GM23338 (cell line): ENCODE results near the gene SLC9B1. TPM values are rescaled to one million over a fixed set of nuclear protein-coding genes. Genes with fewer than 3 reads are reported as not detected.

Experiments
- EZH2 ChIP-seq: fragments of 200-600 bp; sonication (generic); IDR thresholded peaks from one replicate; pipeline ENCODE4 v1.8.0; 2017; ENCODE audit warnings: antibody characterized with exemption, mild to moderate bottlenecking, low read depth; ENCODE audit not compliant: unreplicated experiment
- polyA plus RNA-seq: library from polyadenylated mRNA; unstranded; fragments of >200 nt; fragmentation: Nextera tagmentation; extraction: Ambion mirVana; gene quantifications from 2 replicates; pipeline ENCODE4 v1.2.1, GENCODE V29; 2016
- total RNA-seq: library from RNA; depleted of rRNA; stranded (reverse); fragments of >200 nt; shearing (Covaris generic); gene quantifications from 2 replicates; pipeline ENCODE4 v1.2.3, GENCODE V29; 2014; rRNA removed
- TF ChIP-seq, protein P1 (sequence below): IDR thresholded peaks from one replicate; pipeline ENCODE4 v1.6.1; 2018; ENCODE audit warnings: antibody characterized with exemption; ENCODE audit not compliant: unreplicated experiment

SLC9B1 gene
- total and polyA plus RNA-seq, 2 experiments from 2014 or later, result 0.66 to 0.80 TPM

DNA sequence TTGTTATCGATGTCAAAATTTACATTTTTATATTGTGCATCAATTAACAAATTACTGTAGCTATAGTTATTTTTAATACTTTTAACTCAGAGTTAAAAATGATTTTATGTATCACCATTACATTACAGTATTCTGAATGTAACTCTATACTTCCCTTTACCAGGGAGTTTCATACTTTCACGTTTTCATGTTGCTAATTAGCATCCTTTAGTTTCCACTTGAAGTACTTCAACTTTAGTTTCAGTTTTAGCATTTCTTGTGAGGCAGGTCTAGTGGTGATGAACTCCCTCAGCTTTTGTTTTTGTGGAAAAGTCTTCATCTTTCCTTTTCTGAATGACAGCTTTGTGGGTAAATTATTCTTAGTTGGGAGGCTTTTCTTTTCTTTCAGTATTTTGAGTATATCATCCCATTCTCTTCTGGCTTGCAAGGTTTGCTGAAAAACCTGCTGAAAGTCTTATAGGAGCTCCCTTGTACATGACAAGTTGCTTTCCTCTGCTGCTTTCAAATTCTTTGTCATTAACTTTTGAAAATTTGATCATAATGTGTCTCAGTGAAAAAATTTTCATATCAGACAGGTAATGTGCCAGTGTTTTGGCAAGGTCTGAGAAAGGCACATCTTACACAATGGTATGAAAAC, 160.6 kb downstream of the SLC9B1 start (continued):
- TF ChIP-seq, protein P1, sequence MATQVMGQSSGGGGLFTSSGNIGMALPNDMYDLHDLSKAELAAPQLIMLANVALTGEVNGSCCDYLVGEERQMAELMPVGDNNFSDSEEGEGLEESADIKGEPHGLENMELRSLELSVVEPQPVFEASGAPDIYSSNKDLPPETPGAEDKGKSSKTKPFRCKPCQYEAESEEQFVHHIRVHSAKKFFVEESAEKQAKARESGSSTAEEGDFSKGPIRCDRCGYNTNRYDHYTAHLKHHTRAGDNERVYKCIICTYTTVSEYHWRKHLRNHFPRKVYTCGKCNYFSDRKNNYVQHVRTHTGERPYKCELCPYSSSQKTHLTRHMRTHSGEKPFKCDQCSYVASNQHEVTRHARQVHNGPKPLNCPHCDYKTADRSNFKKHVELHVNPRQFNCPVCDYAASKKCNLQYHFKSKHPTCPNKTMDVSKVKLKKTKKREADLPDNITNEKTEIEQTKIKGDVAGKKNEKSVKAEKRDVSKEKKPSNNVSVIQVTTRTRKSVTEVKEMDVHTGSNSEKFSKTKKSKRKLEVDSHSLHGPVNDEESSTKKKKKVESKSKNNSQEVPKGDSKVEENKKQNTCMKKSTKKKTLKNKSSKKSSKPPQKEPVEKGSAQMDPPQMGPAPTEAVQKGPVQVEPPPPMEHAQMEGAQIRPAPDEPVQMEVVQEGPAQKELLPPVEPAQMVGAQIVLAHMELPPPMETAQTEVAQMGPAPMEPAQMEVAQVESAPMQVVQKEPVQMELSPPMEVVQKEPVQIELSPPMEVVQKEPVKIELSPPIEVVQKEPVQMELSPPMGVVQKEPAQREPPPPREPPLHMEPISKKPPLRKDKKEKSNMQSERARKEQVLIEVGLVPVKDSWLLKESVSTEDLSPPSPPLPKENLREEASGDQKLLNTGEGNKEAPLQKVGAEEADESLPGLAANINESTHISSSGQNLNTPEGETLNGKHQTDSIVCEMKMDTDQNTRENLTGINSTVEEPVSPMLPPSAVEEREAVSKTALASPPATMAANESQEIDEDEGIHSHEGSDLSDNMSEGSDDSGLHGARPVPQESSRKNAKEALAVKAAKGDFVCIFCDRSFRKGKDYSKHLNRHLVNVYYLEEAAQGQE, result no peak
- TF ChIP-seq EZH2, result no peak

Other genes starting within 250 kb of the SLC9B1 start
- gene UBE2D3, start 192.2 kb downstream of the SLC9B1 start, total RNA-seq, result 470 and 498 TPM in 2 replicates
- 223 and 250 TPM in 2 replicates for gene UBE2D3, start 192.2 kb downstream of the SLC9B1 start, polyA plus RNA-seq
- gene CISD2, start 150.7 kb downstream of the SLC9B1 start, total RNA-seq, result 34.1 and 39.0 TPM in 2 replicates
- 96.6 and 102 TPM in 2 replicates for gene CISD2, start 150.7 kb downstream of the SLC9B1 start, polyA plus RNA-seq
- 3.2 and 13.0 TPM in 2 replicates for gene SLC9B2, start 57.1 kb upstream of the SLC9B1 start, total RNA-seq
- gene SLC9B2, start 57.1 kb upstream of the SLC9B1 start, polyA plus RNA-seq, result 4.4 TPM in 2 replicates
- gene BDH2, start 80.1 kb upstream of the SLC9B1 start, total RNA-seq, result 36.5 and 60.0 TPM in 2 replicates
- gene BDH2, start 80.1 kb upstream of the SLC9B1 start, polyA plus RNA-seq, result 66.4 and 73.9 TPM in 2 replicates
- 25.2 and 42.2 TPM in 2 replicates for gene CENPE, start 178.6 kb upstream of the SLC9B1 start, total RNA-seq
- 35.7 and 46.7 TPM in 2 replicates for gene CENPE, start 178.6 kb upstream of the SLC9B1 start, polyA plus RNA-seq